ENCODE measurements around the gene CYSRT1.
"Not testable (repeated sequence)": the region's sequence is repeated elsewhere in the genome, so short reads cannot be mapped to it uniquely, and the experiment has no call there.

Gene CYSRT1

GRCh38 chr9:137239541-137240200, 14.7 kb downstream of the CYSRT1 start:
- DNase-seq, result not testable (repeated sequence)

- DNase-seq, result peak in 1 of 2 experiments; percentile 72
Measured at GRCh38 chr9:137240318-137240840, 15.4 kb downstream of the CYSRT1 start.

GRCh38 chr9:137240841-137241489, 16.0 kb downstream of the CYSRT1 start, which contains the start of gene TUBB4B:
Gene TUBB4B (plus strand): TSS chr9:137241287. CDS start chr9:137241361, 74 bp downstream.
- peak; percentile 98 for DNase-seq

- DNase-seq, result no peak
Measured at GRCh38 chr9:137241490-137242268, 16.7 kb downstream of the CYSRT1 start.

GRCh38 chr9:137242269-137243203, 17.6 kb downstream of the CYSRT1 start:
- DNase-seq, result no peak

- not testable (repeated sequence) for DNase-seq
Measured at GRCh38 chr9:137243266-137243625, 18.3 kb downstream of the CYSRT1 start.

GRCh38 chr9:137243626-137244485, 18.9 kb downstream of the CYSRT1 start:
- DNase-seq, result no peak

GRCh38 chr9:137244486-137245449, 19.8 kb downstream of the CYSRT1 start:
- peak in 1 of 2 experiments; percentile 39 for DNase-seq

GRCh38 chr9:137245450-137246421, 20.8 kb downstream of the CYSRT1 start:
- DNase-seq, result no peak

- DNase-seq, result no peak
Measured at GRCh38 chr9:137247135-137247915, 22.4 kb downstream of the CYSRT1 start.

GRCh38 chr9:137247916-137248175, 22.9 kb downstream of the CYSRT1 start:
- DNase-seq, result no peak

GRCh38 chr9:137250329-137251193, 25.6 kb downstream of the CYSRT1 start:
- DNase-seq, result no peak

- DNase-seq, result no peak
Measured at GRCh38 chr9:137251194-137251461, 26.2 kb downstream of the CYSRT1 start, which contains the start of gene STPG3. Gene STPG3 (plus strand): TSS chr9:137251286. CDS start chr9:137251287, 1 bp downstream.

- no peak for DNase-seq
Measured at GRCh38 chr9:137251490-137252268, 26.7 kb downstream of the CYSRT1 start.

- DNase-seq, result peak in 1 of 2 experiments; percentile 72
Measured at GRCh38 chr9:137252555-137253506, 27.9 kb downstream of the CYSRT1 start.
